GM21447 (cell line): ENCODE data around the gene F3.

Source experiments
- ATAC-seq: cut with Tn5 transposase; IDR thresholded peaks from one replicate; pipeline ENCODE4 v1.9.1; 2021; ENCODE audit not compliant: unreplicated experiment

F3 gene

GRCh38 chr1:94553323-94553730 is 11.8 kb upstream of the F3 start:
- ATAC-seq: no peak

- no peak for ATAC-seq
Observed at GRCh38 chr1:94552071-94552586, 10.6 kb upstream of the F3 start.

GRCh38 chr1:94551449-94551848 is 9.9 kb upstream of the F3 start:
- no peak for ATAC-seq

DNA sequence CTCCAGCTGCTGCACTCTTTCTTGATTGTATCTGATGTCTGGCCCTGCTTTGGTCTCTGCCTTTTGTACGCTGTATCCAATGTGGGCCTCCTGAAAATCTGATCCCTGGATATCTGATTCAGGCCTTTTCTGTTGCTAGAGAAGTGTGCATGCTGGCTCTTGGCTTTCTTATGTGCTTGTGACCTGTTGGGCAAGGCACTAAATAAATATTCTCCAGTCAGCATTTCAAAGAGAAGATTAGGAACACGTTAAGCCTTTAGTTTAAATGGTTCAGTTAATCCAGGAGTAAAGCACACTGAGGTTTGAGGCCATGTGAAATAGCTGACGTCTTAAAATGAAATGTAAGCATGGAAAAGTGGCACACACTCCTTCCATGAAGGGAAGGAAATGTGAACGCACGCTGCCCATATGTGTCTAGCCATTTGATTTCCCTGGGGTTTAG is 9.3 kb upstream of the F3 start:
- ATAC-seq: no peak

DNA sequence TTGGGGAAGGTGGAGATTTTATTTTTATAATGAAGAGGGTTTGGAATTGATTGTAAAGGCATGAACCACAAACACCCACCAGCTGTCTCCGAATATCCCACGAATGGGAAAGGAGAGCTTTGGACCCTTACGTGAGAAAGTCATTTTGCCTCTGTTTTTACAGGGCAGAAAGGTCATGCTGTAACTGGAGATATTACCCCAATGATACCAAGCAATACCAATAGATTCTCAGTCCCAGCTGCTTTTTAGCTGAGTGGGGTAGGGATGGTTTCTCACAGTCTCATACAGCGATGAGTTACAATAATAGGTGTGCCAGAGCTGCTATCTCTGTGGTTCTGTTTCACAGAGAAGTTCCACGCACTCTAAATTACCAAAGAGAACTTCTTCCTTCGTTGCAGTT is 8.8 kb upstream of the F3 start:
- ATAC-seq: no peak

DNA sequence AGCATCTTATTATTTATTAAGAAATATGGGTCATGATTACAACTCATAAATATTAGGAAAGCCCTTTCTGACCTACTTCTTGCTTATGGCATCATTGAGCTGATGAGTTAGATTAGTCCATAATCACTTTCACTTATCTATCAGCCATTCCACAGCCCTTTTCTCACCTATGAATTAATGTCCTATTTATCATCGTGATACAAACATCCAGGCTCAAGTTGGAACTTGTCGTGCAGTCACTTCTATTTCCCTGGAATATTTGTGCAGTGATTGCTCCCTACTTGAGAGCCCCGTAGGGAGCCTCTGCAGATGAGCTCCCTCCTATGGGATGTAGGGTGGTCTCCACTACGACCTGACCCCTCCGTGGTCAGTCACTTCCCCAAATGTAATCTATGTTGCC is 8.1 kb upstream of the F3 start:
- ATAC-seq: no peak

GRCh38 chr1:94544706-94545490 is 3.3 kb upstream of the F3 start:
- ATAC-seq: no peak

DNA sequence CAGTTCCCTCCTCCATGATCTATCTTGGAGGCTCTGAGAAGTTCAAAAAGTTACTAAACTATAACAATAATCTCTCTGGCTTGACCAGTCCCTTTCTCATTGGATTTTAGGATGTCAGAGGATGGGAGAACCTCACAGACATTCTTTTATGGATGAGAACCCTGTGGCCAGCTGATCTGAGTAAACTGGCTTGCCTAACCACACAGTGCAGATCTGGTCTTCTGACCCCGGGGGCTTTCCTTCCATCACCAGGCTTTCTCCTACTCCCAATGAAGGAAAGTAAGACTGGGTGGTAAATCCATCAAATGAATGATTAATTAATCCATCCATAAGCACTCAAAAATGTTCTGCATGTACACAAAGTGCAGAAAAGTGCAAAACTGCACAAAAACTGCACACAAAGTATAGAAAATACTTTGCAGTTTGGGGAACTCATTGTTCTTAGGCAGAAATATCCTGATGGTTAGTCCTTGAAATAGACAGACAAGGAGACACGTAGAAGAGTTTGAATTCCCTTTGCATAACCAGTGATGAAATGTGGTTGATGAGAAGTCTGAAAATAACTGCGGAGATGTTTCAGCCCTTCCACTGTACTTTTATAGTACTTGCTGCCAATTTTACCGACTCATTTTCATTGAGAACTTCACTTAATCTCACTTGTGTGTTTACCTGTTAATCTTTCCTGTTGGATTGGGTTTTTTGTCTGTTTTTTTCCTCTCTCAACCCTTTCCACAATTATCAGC is 2.5 kb upstream of the F3 start:
- ATAC-seq: no peak

- ATAC-seq: no peak
Observed at GRCh38 chr1:94543001-94543400, 1.4 kb upstream of the F3 start.

DNA sequence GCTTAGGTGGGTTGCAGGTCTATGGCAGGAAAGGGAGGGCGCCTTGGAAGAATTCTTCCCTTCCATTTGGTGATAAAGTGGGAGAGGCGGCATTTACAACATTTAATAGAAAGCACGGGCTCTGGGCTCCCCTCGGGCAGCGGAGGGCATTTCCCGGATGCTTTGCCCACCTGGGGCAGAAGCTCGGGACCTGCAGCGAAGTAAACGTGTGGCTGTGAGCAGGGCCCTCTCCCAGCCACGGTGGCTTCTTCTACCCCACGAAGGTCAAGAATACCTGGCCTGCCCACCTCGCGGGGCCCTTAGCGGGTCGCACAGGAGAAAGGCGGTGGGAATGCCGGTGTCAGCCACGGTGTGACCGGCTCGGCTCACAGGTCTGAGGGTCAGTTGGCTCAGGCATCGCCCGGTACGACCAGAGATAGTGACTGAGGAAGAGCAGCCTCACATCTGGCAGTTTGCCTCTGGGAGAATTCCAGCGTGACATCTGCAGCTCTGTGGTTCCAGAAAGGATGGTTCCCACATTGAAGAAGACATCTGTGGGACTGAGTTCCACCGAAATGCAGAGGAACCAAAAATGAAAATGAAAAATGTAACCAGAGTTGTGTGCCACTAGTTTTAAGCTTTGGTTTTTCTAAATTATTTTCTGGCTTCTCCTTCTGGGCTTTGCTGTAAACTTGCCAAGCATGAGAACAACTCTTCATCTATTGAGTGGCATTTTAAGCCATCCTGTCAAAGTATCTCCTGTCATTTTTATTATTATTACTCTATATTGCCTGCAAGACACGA is 720 bp upstream of the F3 start:
- peak; percentile 24 for ATAC-seq

- no peak for ATAC-seq
Observed at GRCh38 chr1:94540440-94541245, 916 bp downstream of the F3 start.

DNA sequence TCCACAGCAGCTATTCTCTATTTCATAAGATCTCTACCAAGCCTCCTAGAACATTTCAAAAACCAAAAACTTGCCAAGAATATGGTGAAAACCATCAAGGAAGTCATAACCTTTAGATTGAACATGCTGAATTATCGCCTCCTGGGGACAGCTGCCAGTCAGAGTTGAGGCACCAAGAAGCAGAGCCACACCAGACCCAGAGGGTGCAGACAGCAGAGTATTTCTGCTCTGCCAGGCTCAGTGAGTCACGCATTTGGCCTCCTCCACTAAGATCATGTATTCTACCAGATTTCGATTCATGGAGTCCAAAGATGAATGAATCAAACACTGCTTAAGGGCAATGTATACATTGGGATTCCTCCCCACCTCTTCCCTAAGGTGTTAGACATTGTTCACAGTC is 2.1 kb downstream of the F3 start:
- ATAC-seq: no peak

- no peak for ATAC-seq
Observed at GRCh38 chr1:94538243-94538827, 3.2 kb downstream of the F3 start.

DNA sequence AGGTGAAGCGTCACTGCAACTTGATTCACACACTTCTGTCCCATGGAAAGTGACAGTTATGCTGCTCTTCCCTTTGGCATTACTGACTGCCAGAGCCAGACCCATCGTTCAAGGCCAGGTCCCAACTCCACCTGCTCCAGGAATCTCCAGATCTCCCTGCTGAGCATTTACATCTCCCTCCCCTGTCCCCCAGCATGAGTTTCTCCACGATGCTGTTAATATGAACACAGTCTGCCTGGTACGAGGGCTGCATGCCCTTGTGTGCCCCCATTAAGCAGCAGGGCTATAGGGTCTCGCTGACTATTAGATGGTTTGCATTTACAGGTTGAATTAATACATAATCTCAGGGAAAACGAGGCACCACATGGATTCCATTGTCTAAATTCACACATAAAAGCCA is 4.3 kb downstream of the F3 start:
- no peak for ATAC-seq

GRCh38 chr1:94535879-94536278 is 5.7 kb downstream of the F3 start:
- ATAC-seq: no peak

DNA sequence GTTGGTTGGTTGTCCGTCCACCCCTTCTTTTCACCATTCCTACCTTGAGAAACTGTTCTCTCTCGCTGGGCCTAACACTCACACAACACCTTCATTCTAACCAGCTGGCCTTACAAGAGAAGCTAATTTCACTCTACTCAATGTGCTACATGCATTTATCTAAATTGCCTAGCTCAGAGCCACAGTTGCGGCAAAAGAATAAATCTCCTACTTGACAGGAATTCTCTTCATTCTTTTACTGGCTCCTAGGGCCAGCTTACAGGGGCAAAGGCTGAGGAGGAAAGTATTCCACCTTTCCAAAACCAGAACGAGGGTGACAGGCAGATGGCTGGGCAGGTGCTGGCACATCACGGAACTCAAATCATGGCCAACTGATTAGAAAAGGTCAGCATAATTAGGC is 6.5 kb downstream of the F3 start:
- no peak for ATAC-seq

- ATAC-seq: no peak
Observed at GRCh38 chr1:94532077-94532476, 9.5 kb downstream of the F3 start.

- ATAC-seq: no peak
Observed at GRCh38 chr1:94531664-94532063, 9.9 kb downstream of the F3 start.

DNA sequence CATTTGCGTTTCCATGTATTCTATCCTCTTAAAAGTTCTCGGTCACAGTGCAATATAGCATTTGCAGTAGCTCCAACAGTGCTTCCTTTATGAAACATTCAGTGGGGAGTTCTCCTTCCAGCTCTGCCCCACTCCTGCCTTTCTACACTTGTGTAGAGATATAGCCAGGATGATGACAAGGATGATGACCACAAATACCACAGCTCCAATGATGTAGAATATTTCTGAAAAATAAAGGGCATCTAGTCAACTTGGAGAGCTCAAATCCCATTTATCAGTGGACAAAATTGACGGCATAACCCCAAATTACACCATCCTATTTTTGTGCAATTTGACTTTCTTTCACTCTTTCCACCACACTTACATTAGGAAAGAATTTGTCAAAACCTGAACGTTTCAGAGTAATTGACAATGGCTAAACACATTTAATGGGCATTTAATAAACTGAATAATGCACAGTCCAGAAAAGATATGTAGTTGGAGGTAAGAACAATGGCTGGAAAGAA is 11.1 kb downstream of the F3 start:
- ATAC-seq: no peak

GRCh38 chr1:94529416-94529815 is 12.1 kb downstream of the F3 start:
- ATAC-seq: no peak
